ENCODE measurements around the gene MUC13.
A peak's percentile ranks its signal among the peaks of the same experiment; 100 is the strongest.

MUC13 gene

DNA sequence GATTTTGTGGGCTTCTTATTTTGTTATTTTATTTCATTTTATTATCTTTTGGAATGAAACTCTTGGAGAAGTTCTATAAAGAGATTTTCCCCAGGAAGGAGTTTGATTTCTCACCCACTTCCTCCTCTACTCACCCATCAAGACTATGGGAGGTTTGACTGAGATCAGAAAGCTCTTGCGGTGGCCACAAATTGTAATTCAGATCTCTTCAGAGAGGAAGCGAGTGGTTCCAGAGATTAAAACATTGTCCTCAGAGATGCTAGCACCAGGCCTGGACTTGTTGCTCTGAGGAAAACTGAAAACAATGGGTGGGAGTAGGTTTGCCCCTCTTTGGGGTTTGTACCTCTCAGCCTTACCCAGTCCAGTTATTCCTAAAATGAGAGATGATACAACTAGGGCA is 8.1 kb upstream of the MUC13 start:
- no peak for DNase-seq

DNA sequence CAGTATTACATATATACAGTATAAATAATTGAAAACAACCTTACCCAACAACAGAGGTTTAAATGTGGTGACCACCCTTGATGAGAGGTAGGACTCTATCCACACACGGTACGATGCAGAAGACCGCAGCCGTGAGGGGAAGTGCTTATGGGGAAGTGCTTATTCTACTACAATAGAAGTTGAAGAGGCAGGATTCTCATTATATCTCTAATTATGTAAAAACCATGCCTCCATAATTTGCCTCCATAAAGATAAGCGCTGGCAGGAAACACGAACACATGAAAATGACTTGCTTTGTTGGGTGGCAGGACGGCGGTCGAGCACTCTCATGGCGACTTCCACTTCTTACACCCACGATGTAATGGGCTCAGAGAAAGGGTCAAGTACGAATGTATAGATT is 7.2 kb upstream of the MUC13 start:
- DNase-seq = no peak

DNA sequence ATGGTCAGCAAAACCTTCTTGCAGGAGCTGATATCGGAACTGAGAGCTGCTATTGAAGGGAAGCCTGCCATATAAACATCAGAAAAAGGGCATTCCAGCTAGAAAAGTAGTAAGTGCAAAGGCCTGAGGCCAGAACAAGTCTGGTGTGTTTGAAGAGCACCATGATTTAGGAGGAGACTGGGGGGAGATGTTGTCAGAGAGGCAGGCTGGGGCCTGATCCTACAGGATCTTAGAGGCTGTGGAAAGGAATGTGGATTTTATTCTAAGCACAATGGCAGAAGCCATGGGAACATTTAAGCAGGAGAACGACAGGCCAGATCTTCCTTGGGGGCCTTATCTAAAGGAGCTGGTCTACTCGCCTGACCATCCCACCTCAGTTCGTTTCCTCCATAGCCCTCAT is 5.1 kb upstream of the MUC13 start:
- DNase-seq = no peak

- no peak for DNase-seq
Observed at GRCh38 chr3:124938896-124939295, 4.3 kb upstream of the MUC13 start.

GRCh38 chr3:124937049-124937448 is 2.5 kb upstream of the MUC13 start:
- DNase-seq = no peak

- no peak for DNase-seq
Observed at GRCh38 chr3:124935794-124936542, 1.4 kb upstream of the MUC13 start.

- DNase-seq = no peak
Observed at GRCh38 chr3:124935264-124935663, 713 bp upstream of the MUC13 start.

DNA sequence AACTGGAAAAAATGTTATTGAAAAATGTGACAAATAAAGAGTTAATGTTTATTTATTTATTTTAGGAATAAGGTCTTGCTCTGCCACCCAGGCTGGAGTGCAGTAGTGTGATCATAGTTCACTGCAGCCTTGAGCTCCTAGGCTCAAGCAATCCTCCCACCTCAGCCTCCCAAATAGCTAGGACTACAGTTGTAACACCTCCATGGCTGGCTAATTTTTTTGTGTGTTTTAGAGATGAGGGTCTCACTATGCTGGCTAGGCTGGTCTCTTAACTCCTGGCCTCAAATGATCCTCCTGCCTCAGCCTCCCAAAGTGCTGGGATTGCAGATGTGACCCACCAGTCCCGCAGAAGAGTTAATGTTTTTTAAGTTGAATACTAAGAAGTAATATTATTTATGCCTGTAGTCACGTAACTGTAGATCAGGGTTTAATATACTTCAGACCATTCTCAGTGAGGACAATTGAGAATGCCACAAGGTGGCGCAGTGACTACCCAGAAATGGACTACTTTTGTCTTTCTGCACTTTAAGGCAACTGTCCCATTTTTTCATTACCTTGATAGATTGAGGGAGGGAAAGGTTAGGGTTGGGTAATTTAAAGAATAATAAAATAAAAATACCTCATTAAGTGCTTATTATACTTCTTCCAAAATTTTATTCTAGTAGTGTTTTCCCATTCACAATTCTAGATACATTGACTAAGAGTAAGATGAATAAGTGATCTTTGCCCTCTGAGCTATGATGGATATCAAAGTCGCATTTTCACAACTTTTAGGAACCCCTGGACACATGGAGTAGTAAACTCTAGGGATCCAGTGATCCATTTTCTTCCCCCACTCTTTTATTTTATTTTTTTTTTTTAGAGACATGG is 6.0 kb downstream of the MUC13 start:
- peak; percentile 71 for DNase-seq

DNA sequence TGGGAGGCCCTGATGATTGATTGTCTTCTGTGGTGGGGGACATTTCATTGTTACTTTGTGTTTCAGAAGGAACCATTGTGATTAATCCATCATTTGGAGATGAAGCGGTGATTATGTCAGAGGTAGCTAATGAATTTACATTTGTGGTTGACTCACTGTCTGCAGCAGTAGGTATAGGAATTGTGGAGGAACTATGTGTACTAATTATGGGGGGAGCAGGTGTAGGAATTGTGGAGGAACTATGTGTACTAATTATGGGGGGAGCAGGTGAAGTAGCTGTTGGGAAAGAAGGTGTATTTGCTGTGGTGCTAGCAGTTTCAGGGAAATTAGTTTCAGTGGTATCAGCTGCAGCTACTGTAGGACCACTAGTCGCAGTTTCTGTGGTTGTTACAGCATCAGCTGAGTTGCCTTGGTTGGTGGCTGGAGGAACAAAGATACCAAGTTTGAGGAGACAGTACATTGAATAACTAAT is 6.9 kb downstream of the MUC13 start:
- DNase-seq = no peak

DNA sequence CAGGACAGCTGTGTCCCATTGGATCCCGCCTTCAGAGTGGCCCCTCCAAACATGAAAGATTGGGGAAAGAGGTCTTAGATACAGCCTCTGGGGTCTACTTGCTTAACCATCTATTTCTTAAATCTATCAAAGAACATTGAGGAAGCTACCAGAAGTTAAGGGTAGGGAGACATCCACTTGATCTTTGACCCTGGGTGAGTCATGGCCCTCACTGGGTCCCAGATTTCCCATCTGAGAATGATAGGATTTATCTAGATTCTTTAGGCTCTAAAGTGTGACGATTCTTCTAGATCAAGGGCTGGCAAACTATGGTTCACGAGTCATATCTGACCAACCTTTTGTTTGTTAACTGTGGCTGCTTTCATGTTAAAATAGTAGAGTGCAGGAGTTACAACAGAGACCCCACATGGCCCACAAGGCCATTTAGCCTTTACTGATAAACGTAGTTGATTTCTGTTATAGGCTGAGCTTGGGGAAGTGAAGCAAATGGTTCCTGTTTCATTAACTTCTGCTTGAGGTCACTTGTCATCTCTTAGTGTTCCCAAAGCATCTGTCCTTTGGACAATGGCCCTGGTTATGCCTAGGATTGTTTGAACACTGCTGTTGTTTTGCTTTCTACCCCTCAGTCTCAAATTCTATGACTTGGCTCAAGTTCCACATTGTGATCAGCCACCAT is 8.0 kb downstream of the MUC13 start:
- no peak for DNase-seq

- DNase-seq = no peak
Observed at GRCh38 chr3:124924741-124925140, 9.8 kb downstream of the MUC13 start.

DNA sequence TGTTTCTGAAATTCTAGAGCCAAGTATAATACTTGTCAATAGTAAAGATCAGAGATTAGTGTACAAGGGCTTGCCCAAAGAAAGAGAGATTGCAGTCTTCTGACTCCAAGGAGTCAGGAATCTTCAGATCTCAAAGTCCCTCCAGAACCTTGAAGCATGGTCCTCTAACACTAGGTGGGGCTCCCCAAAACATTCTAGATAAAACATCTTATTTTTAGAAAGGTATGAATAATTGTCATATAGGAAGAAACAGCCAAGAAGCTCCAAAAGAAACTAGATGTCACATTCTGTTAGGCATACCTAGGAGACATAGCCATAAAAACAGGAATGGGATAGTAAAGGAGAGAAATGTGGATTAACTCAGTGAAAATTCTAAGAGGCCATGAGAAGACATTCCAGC is 10.7 kb downstream of the MUC13 start:
- DNase-seq = no peak

- no peak for DNase-seq
Observed at GRCh38 chr3:124920718-124921117, 13.8 kb downstream of the MUC13 start.

- DNase-seq = no peak
Observed at GRCh38 chr3:124919756-124920155, 14.8 kb downstream of the MUC13 start.

DNA sequence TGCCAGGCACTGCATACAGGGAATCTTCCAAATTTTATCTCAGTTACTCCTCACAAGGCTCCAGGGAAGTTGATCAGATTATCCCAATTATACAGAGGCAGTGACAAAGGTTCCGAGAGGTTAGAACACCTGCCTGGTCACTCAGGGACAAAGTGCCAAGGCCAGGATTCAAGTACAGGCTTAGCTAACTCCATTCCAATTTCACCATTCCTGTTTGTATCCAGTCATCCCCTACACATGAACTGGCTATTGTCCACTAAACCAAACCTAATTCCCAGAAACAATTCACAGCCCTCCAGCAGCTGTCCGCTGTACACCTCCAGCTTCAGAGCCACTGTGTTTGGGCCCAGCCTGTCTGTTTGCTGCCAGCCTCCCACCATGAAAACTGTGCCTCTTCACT is 16.0 kb downstream of the MUC13 start:
- DNase-seq = no peak

- no peak for DNase-seq
Observed at GRCh38 chr3:124916837-124917409, 17.6 kb downstream of the MUC13 start.

DNA sequence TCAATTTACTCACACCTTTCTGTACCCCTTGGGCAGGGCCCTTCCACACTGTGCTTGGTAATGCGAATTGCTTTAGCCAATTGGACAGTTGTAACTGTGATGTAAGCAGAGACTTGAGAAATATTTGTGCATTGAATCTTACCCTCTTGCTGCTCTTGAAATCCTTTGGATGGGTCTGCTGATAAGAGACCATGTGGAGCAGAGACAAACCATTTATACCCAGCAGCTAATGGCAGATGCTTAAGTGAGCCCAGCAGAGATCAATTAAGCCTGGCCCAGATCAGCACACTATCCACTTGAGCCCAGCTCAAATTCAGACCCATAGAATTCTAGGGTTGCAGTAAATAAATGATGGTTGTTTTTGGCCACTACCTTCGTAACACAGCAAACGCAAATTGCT is 19.3 kb downstream of the MUC13 start:
- DNase-seq = no peak

GRCh38 chr3:124907957-124908356 is 26.6 kb downstream of the MUC13 start:
- DNase-seq = no peak

DNA sequence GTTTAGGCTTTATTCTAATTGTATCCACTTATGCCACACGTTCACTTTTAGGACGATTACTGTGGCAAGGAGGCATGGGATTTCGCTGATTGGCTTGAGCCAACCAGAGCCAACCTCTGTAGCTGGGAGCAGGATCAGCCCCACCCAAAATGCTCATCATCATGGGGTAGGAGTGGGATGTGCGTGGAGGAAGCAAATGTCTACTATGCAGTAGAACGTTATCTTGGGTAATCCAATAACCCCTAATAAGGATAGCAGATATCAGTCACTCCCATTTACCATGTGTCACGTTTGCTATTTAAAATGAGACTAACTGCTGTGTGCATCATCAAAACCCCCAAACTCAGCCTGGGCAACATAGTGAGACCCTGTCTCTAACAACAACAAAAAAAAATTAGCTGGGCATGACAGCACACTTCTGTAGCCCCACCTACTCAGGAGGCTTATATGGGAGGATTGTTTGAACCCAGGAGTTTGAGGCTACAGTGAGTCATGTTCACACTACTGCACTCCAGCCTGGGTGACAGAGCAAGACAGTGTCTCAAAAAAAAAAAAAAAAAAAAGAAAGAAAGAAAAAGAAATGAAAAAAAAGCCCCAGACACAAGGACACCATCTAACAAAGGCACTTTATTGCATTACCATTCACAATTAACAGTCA is 29.6 kb downstream of the MUC13 start:
- DNase-seq = no peak

- DNase-seq = no peak
Observed at GRCh38 chr3:124903896-124904834, 30.4 kb downstream of the MUC13 start.

DNA sequence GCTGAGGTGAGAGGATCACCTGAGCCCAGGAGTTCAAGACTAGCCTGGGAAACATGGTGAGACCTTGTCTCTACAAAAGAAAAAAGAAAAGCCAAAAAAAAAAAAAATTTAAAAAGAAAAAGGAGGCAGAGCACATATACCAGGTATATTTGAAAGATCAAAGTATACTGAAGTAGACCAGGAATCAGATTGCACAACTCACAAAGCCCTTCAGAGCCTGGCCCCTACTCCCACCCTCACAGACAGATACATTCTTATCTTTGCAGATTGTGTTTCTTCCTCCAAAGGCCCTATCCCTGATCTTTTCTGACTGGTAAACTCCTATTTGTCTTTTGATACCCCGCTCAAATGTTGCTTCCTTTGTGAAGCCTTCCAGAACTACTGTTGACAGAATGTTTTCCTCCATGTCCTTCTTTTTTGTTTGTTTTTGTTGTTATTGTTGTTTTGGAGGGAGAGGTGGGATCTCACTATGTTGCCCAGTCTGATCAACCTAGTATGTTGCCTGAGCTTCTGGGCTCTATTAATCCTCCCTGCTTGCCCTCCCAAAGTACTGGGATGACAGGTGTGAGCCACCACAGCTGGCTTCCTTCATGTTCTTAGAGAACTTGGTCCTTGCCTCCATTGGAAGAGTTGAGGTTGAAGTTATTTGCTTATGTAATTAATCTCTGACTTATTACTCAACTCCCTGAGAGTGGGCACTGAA is 37.6 kb downstream of the MUC13 start:
- DNase-seq = no peak
